NCI-H748 treated with DMSO at 0.1 percent for 48 hours (cell line): ENCODE measurements around the gene CATSPERZ.

Experiments used
- DNase-seq: peaks from one replicate; lab custom pipeline; 2025; lab: John Stamatoyannopoulos, UW

Gene CATSPERZ

DNA sequence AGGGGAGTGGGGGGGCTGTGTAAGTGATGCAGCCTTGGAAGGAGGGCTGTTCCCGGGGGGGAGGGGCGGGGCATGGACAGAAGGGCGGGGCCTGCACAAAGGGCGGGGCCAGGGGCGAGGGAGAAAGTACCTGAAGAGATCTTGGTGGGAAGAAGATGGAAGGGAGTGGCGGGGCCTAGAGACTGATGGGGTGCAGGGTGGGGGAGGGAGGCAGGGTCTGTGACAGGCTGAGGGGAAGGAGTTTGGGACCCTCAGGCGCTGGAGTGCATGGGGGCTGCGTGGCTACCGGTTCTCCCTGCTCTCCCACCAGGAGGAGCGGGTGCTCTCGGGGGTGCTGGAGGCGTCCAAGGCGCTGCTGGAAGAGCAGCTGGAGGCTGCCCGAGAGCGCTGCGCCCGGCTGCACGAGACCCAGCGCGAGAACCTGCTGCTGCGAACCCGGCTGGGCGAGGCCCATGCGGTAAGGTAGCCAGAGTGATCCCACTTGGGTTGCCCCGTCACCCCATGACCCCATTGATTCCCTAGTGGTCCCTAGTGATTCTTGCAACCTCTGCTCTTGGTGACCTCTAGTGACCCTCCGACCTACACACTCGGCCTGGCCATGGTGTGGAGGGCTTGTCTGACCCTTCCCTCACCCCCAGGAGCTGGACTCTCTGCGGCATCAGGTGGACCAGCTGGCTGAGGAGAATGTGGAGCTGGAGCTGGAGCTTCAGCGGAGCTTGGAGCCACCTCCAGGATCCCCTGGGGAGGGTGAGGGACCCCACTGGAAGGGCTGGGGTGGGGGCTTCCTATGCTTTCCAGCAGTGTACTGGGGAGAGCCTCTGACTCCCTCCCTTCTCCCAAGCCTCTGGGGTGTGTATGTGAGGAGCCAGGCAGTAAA lies 42.9 kb downstream of the CATSPERZ start:
- no peak for DNase-seq

DNA sequence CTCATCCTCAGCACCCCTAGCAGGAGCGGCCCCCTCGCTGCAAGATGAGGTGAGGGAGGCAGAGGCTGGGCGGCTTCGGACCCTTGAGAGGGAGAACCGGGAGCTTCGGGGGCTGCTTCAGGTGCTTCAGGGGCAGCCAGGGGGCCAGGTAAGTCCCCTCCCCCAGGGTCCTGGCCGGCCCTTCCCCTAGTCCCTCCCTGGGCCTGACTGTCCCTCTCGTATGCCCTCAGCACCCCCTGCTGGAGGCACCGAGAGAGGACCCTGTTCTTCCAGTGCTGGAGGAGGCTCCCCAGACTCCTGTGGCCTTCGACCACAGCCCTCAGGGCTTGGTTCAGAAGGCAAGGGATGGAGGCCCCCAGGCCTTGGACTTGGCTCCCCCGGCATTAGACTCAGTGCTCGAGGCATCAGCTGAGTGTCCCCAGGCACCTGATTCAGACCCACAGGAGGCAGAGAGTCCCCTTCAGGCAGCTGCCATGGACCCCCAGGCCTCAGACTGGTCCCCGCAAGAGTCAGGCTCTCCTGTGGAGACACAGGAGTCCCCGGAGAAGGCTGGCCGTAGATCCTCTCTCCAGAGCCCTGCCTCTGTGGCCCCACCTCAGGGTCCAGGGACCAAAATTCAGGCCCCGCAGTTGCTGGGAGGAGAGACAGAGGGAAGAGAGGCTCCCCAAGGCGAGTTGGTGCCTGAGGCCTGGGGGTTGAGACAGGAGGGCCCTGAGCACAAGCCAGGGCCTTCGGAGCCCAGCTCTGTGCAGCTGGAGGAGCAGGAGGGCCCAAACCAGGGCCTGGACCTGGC lies 43.8 kb downstream of the CATSPERZ start:
- DNase-seq = no peak

DNA sequence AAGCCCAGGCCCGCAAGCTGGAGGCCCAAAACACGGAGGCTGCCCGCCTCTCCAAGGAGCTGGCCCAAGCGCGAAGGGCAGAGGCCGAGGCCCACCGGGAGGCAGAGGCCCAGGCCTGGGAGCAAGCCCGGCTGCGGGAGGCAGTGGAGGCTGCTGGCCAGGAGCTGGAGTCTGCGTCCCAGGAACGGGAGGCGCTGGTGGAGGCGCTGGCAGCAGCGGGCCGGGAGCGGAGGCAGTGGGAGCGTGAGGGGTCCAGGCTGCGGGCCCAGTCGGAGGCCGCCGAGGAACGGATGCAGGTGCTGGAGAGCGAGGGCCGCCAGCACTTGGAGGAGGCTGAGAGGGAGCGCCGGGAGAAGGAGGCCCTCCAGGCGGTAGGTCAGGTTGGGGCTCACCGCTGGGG lies 44.6 kb downstream of the CATSPERZ start:
- DNase-seq = no peak

DNA sequence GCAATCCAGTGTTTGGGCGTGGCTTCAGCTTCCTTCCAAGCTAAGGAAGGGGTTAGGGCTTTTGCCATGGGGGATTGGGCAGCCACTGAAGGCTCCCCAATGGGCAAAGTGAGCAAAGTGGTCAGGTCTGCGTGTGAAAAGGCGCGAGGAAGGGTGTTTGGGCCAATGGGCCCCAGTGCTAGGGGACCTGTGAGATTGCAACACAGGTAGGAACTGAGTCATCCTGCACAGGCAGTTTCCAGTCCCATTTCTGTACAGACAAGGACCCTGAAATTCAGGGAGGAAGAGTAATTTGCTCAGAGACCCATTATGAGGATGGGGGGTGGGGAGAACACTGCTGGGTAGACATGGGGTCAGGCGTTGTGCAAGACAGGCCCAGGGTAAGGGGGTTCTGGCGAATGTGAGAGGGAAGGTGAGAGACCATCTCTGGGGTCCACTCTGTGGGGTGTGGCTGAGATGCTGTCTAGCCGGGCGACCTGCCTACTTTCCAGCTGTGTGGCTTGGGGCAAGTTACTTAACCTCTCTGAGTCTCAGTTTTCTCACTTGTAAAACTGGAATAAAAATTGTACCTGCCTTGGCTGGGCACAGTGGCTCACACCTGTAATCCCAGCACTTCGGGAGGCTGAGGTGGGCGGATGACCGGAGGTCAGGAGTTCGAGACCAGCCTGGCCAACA lies 47.2 kb downstream of the CATSPERZ start:
- DNase-seq = no peak

DNA sequence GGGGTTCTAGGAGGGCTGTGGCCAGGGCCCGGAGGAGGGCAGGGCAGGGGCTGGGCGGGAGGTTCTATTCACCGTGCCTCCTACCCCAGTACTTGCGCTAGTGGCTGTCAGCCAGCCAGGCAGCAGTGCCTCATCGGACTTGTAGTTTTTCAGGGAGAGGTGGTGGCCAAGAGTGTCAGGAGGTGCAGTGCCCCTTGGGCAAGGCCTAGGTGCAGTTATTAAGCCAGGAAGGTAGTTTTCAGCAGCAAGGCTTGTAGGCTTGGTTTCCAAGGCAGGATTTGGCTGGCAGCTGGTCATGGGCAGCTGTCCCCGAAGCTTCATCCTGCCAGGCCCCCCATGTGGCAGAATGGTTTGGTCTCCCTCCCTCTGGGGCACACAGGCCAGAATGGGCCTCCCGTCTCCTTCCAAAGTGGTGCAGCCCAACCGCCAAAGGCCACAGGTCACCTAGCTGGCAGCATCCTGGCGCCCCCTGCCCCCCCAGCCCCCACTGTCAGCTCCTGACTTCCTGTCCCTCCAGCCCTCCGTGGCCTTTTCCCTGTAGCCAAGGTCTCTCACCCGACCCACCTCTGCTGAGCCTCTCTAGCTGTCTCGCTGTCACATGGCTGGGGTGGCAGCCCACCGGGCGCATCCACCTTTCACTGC lies 48.3 kb downstream of the CATSPERZ start:
- DNase-seq = no peak

DNA sequence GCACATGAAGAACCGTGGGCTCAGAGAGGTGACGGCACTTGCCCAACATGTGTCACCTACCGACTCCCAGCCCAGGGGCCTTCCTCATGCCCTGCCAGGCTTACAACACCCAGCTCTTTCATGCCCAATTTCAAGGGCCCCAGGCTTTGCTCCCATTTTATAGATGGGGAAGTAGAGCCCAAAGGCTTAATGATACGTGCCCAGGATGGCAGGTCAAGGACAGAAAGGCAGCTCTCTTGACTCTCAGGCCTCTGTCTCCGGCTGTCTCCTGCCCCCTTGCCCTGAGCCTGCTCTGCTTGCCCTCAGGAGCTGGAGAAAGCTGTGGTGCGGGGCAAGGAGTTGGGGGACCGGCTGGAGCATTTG lies 48.8 kb downstream of the CATSPERZ start:
- no peak for DNase-seq

DNA sequence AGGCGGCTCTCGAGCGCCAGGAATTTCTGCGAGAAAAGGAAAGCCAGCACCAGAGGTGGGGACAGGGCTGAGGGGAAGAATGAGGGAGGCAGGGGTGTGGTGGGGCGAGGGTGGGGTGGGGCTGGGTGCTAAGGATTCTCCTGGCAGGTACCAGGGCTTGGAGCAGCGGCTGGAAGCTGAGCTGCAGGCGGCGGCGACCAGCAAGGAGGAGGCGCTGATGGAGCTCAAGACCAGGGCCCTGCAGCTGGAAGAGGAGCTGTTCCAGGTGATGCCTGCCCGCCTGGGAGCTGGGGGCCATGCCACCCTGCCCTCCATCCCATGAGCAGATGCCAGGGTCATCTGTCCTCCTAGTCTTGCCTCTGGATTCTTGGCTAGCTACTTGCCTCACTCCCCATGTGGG lies 49.2 kb downstream of the CATSPERZ start:
- no peak for DNase-seq

DNA sequence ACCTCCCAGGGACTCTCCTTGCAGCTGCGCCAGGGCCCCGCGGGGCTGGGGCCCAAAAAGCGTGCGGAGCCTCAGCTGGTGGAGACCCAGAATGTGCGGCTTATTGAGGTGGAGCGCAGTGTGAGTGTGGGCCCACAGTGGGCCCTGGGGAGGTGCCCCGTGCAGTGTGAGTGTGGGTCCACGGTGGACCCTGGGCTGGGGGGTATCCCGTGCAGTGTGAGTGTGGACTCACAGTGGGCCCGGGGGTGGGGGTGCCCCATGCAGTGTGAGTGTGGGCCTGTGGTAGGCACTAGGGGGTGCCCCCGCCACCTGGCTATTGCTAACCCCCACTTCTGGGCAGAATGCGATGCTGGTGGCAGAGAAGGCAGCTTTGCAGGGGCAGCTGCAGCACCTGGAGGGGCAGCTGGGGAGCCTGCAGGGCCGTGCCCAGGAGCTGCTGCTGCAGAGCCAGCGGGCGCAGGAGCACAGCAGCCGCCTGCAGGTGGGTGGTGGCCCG lies 51.0 kb downstream of the CATSPERZ start:
- DNase-seq = no peak

DNA sequence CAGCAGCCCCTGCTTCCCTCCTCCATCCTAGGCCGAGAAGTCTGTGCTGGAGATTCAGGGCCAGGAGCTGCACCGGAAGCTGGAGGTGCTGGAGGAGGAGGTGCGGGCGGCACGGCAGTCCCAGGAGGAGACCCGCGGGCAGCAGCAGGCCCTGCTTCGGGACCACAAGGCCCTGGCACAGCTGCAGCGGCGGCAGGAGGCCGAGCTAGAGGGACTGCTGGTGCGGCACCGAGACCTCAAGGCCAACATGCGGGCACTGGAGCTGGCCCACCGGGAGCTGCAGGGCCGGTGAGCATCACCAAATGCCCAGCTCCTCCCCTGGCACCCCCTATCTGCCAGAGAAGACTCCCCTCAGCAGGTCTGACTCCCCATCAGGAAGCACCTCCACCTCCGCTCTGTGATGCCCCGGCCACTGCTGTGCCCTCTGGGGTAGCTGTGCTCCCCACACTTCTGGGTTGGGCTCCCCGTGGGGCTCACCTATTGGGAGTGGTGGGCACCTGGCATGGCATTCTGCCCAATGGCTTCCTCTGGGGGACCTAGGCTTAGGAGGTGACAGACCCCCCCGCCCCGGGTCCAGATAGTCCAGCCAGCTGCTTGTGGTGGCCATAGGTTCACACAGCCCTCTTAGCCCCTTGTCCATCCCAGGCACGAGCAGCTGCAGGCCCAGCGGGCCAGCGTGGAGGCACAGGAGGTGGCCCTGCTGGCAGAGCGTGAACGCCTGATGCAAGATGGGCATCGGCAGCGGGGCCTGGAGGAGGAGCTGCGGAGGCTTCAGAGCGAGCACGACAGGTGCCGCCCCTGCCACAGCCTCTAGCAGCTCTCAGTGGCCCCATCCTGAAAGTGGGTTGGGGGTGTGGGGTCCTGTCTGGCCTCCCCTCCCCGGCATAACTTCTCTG lies 52.2 kb downstream of the CATSPERZ start:
- no peak for DNase-seq

DNA sequence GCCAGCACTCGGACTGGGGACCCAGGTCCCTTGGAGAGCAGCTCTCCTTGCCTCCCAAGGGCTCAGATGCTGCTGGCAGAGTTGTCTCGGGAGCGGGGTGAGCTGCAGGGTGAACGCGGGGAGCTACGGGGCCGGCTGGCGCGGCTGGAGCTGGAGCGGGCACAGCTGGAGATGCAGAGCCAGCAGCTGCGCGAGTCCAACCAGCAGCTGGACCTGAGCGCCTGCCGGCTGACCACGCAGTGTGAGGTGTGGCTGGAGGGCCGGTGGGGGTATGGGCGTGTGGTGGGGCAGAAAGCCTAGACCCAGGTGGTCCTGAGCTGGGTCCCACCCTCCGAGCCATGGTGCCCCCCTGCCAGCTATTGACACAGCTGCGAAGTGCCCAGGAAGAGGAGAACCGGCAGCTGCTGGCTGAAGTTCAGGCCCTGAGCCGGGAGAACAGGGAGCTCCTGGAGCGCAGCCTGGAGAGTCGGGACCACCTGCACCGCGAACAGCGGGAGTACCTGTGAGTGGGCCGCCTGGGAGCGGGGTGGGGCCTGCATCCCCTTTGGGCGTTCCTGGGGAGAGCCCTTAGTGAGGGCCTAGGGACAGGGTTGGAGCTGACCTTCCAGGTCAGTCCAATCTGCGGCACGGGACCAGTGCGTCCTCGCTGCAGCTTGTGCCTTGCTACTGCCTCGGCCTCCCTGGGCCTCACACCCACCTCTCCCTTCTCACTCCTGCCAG lies 53.0 kb downstream of the CATSPERZ start:
- no peak for DNase-seq

DNA sequence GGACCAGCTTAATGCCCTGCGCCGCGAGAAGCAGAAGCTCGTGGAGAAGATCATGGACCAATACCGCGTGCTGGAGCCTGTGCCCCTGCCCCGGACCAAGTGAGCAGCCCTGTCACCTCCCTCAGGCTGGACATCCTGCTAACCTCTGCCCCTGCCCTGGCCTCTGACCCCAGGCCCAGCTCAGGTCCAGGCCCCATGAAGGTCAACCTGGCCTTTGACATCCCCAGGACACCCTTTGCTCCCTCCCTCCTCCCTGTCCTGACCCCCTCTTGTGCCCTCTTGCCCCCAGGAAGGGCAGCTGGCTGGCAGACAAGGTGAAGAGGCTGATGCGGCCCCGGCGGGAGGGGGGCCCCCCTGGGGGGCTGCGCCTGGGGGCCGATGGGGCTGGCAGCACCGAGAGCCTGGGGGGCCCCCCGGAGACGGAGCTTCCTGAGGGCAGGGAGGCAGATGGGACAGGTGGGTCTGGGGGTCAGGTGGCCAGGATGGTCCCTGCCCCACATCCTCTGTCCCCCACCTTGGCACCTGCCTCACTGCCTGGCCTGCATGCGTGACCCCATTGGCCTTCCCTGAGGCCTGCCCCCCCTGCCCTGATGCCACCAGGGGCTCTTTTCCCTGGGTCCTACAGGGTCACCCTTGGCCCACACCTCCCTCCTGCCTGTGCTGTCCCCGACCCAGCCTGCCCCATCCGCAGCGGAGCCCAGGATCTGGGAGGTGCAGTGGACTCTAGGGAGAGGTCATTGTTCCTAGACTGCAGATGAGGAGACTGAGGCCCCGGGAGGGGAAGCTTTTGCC lies 53.8 kb downstream of the CATSPERZ start:
- no peak for DNase-seq
